C4-2B (cell line): ENCODE measurements around the gene REXO4.

Experiments
- H3K27ac ChIP-seq: fragments of 450-650 bp; 2 replicates; pipeline ENCODE4 v1.5.1; 2017
- ZFX ChIP-seq: fragments of 450-650 bp; IDR thresholded peaks from 2 replicates; pipeline ENCODE4 v1.6.1; 2017
- TF ChIP-seq, protein P1 (sequence below): fragments of 450-650 bp; conservative IDR thresholded peaks from 2 replicates; pipeline ENCODE4 v1.5.1; 2017; ENCODE audit warnings: mild to moderate bottlenecking

Gene REXO4

GRCh38 chr9:133448487-133448972, 30.7 kb upstream of the REXO4 start:
- no peak overlapping the region for H3K27ac ChIP-seq
- TF ChIP-seq ZFX: no peak
- TF ChIP-seq, protein P1, sequence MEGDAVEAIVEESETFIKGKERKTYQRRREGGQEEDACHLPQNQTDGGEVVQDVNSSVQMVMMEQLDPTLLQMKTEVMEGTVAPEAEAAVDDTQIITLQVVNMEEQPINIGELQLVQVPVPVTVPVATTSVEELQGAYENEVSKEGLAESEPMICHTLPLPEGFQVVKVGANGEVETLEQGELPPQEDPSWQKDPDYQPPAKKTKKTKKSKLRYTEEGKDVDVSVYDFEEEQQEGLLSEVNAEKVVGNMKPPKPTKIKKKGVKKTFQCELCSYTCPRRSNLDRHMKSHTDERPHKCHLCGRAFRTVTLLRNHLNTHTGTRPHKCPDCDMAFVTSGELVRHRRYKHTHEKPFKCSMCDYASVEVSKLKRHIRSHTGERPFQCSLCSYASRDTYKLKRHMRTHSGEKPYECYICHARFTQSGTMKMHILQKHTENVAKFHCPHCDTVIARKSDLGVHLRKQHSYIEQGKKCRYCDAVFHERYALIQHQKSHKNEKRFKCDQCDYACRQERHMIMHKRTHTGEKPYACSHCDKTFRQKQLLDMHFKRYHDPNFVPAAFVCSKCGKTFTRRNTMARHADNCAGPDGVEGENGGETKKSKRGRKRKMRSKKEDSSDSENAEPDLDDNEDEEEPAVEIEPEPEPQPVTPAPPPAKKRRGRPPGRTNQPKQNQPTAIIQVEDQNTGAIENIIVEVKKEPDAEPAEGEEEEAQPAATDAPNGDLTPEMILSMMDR: no peak

- TF ChIP-seq ZFX: no peak
- TF ChIP-seq, protein P1: no peak
- no peak overlapping the region for H3K27ac ChIP-seq
Measured at GRCh38 chr9:133445293-133445969, 27.6 kb upstream of the REXO4 start.

DNA sequence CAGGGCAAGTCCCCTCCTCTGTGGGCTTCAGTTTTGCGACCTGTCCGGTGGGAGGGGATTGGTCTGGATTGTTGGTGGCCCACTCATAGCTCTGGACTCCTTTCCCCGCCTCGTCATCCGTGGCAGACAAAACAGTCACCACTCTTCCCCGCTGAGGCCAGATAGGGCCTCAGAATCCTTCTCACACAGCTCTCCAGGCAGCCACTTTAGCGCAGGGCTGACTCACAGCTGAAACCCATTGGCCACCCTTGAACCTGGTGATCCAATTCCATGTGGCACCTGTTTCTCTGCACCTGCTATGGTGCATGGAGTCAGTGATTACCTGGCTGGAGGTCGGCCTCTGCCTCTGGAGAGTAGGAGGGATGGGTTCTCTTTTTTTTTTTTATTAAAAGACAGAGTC, 26.2 kb upstream of the REXO4 start:
- no peak overlapping the region for H3K27ac ChIP-seq
- TF ChIP-seq ZFX: no peak
- TF ChIP-seq, protein P1: no peak

- TF ChIP-seq, protein P1: no peak
- TF ChIP-seq ZFX: no peak
- H3K27ac ChIP-seq: no peak overlapping the region
Measured at GRCh38 chr9:133443248-133443647, 25.4 kb upstream of the REXO4 start.

DNA sequence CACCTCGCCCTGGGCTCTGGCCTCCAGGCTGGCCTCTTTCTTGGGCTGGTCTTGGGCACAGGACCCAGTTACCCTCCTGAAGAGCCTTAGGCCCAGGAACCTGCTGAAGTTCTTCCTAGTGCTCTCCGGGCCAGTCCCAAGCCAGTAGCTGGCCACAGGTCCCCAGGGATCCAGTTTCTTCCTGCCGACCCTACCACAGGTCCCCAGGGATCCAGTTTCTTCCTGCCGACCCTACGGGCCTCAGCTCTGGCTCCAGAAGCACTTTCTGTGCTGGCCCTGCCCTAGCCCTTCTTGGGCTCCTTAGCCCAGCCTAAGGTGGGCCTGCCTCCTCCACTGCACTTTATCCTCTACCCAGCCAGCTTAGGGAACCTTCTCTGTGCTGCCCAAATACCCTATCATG, 23.8 kb upstream of the REXO4 start:
- no peak for TF ChIP-seq ZFX
- TF ChIP-seq, protein P1: no peak

DNA sequence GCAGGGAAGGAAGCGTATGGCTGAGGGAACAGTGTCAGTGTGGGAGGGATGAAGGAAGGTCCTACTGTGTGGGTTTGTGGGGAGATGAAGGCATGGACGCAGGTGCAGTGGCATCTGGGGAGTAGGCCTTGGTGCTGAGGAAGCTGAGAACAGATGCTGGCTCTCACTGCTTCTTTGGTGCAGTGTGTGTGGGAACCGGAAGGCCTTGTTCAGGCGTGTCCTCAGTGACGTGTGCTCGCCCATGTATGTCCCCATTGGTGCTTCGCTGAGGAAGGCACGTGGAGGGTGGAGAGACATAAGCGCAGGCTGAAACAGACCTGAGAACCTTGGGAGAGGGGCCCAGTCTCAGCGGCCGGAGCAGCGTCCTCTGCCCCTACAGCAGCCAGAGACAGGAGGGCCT, 23.1 kb upstream of the REXO4 start:
- H3K27ac ChIP-seq: no peak overlapping the region

More for the DNA sequence above, 23.8 kb upstream of the REXO4 start:
- no peak overlapping the region for H3K27ac ChIP-seq

DNA sequence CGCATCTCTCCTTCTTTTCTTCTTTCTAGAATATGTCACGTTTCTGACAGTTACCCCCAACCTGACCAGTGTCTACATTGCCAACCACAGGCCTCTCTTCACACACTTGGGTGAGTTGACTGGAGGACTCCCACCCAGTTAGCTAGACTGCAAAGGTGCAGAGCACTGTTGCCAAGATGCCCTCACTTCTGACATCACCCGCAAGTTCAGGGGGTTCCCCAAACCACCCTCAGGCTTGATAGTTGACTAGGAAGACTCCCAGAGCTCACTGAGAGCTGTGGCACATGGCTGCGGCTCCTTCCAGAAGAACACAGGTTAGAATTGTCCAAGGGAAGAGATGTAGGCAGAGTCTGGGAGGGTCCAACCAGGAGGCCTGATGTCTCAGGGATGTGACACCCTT, 21.5 kb upstream of the REXO4 start:
- no peak overlapping the region for H3K27ac ChIP-seq
- no peak for TF ChIP-seq ZFX
- TF ChIP-seq, protein P1: no peak

More for the DNA sequence above, 23.1 kb upstream of the REXO4 start:
- no peak for TF ChIP-seq ZFX
- TF ChIP-seq, protein P1: no peak
